NCI-H1105 treated with DMSO at 0.1 percent for 48 hours (cell line): ENCODE measurements around the gene GLP1R.
"Not testable (repeated sequence)": the region's sequence is repeated elsewhere in the genome, so short reads cannot be mapped to it uniquely, and the experiment has no call there.

ENCODE experiments used
- DNase-seq: peaks from one replicate; lab custom pipeline; 2025; lab: John Stamatoyannopoulos, UW

Gene GLP1R

GRCh38 chr6:39128832-39129231 is 80.3 kb downstream of the GLP1R start:
- no peak for DNase-seq

GRCh38 chr6:39130691-39131090 is 82.1 kb downstream of the GLP1R start:
- DNase-seq, result no peak

- not testable (repeated sequence) for DNase-seq
Measured at GRCh38 chr6:39134761-39135160, 86.2 kb downstream of the GLP1R start.

GRCh38 chr6:39136207-39136606 is 87.6 kb downstream of the GLP1R start:
- DNase-seq, result not testable (repeated sequence)

GRCh38 chr6:39137245-39137644 is 88.7 kb downstream of the GLP1R start:
- DNase-seq, result no peak
